GM19035 (cell line): ENCODE data around the gene AOPEP.

Experiments
- ATAC-seq: cut with Tn5 transposase; IDR thresholded peaks from one replicate; pipeline ENCODE4 v1.9.1; 2021; ENCODE audit not compliant: unreplicated experiment

AOPEP gene

DNA sequence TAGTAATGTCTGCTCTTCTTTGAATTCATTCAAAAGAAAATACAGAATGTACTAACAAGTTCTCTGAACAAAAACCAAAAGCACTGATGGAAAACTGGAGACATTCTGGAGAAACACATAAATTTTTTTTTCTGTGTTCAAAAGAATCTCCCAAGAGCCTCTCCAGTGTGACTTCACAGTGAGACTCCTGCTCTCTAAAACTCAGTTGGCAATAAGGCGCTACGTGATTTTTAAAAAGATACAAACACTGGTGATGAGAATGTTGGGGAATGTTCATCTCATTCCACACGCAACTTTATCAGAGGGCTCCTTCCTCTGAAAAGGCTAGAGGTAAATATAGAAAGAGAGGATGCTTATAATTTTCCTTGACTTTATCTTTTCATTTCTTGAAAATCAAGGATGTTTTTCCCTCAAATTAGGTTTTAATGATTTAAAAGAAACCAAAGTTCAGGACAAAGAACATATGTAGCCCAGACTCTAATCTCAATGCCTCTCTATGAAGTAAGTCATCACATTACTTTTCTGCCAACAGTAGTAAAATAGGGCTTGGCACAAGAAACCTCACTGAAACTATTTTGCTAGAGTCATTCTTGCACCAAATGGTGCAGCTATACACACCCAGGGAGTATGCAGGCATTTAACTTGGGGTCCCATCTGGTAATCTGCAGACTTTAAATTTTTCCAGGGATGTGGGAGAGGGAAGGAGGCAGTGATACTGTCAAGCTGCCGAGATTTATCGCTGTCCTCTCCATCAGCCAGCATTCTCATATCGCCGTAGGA lies 12.9 kb upstream of the AOPEP start:
- no peak for ATAC-seq

DNA sequence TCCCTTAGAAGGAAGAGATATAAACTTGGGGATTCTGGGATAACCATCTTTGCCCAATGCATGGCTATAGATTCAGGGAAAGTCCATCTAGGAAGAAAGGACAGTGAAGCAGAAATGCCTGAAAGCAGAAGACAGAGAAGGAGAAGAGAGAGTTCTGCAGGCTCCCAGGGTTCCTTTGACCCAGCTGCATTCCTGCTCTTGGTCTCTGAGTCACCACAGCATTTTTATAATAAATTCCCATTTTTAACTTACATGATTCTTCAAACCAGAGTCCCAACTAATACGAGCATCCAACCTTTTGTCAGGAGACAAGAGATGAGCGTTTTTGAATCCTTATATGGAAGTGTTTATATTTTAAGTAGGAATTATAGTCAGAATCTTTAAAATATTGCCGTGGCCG lies 12.0 kb upstream of the AOPEP start:
- ATAC-seq = no peak

DNA sequence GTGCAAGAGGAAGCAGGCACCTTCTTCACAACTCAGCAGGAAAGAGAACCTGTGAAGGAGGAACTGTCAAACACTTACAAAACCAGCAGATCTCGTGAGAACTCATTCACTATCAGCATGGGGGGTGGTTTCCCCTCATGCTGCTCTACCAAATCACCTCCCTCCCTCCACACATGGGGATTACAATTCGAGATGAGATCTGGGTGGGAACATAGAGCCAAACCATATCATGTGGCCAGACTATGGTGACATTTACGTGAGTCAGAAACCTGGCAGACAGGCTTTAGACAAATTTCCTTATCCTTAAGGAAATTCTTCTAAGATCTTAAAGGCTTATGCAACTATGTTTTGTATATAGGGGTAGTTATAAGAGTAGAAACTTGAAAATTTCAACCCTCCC lies 8.7 kb upstream of the AOPEP start:
- no peak for ATAC-seq

DNA sequence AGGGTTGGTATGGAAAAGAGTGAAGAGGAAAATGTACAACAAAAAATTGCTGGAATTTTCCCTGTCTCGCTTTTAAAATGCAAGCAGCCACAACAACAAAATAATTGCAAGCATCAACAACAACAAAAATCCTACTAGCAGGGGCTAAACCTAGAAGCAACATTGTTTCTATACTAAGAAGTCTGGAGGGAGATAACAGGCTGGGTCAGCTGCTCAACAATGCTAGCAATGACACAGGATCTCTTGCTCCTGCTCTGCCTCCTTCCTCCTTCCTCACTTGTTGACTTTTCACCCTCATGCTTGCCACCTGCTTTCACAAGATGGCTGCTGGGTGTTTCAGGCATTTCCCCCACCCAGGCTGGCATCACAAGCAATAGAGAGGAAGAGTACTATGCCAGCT lies 7.6 kb upstream of the AOPEP start:
- ATAC-seq = no peak

DNA sequence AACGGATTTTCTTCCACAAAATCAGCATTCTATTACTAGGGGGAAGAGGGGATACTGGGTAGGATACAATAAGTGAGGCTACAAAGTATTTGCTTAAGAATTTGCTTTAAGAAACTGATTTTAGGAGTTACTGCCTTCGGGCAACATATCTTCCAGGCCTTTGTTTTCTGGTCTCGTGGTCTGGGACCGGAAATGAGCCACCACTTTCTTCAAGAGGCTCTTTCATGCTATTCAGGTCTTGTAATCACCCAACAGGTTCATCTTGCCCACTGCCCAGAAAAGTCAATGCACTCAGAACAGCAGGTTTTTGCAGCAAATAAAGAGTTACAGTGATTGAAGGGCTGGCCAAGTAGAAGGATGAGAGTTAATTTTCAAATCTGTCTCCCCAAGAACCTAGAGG lies 6.6 kb upstream of the AOPEP start:
- ATAC-seq = no peak

DNA sequence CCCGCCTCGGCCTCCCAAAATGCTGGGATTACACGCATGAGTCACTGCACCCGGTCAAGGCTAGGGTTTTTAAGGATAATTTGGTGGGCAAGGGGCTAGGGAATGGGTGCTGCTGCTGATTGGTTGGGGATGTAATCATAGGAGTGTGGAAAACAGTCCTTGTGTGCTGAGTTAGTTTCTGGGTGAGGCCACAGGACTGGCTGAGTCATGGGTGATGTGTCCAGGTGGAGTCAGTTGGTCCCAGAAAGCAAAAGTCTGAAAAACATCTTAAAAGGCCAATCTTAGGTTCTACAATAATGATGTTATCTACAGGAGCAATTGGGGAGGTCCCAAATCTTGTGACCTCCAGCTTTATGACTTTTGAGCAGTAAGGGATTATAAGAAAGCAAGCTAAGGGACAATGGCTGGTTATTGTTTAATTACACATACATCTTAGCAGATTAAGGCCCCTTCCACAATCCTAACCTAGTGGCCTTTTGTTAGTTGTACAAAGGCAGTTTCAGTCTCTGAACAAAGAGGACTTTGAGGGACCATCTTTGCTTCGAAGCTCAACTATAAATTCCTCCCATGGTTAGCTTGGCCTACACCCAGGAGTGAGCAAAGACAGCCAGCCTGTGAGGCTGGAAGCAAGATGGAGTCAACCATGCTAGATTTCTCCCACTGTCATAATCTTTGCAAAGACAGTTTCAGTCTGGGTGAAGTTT lies 5.5 kb upstream of the AOPEP start:
- no peak for ATAC-seq

DNA sequence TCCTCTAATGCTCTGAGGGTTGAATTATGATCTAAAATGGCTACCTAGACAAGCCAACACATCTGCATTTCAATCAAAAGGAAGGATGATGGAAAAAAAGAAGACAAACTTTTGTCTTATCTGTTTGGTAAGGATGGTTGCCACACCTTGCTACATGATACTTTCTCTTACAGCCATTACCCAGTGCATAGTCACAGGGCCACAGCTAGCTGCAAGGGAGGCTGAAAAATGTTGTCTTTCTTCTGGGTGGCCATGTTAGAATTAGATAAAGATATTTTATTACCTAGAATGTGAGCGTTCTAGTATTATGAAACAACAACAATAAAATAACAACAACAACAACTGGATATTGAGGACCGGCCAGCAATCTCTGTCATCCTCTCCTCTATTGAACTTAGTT lies 4.7 kb upstream of the AOPEP start:
- no peak for ATAC-seq

DNA sequence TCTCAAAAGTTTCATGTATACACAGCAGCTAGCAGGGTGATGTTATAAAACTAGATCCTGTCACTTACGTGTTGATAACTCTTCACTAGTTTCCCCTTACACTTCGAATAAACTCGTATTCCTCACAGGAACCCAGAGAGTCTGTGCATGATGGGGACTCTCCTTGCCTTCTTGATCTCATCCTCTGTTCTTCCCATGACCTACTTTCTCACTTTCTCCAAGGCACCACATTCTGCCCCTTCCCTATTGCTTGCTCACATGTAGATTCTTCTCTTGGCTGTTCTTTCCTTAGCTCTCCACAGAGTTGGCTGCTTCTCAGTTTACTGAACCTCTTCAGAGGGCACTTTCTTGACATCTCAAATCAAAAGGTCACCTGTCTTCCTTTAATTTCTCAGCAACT lies 1.2 kb upstream of the AOPEP start:
- no peak for ATAC-seq

DNA sequence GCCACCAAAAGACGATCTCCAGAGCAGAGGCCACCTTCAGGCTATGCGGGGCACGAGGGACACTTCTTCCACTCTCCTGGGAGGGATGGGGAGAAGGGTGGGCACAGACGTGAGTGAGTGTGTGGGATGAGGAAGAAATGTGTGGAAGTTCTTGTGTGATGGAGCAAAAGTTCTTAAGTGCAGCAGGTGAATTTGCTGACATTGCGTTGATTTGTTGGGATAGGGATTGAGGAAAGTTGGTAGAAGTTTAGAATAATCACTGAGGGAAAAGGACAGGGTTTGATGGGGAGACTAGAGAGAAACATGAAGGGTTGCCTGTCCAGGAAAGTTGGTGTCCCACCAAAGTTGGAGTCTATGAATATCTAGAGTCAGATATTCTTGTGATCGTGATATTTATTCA lies 2.2 kb downstream of the AOPEP start:
- ATAC-seq = no peak

DNA sequence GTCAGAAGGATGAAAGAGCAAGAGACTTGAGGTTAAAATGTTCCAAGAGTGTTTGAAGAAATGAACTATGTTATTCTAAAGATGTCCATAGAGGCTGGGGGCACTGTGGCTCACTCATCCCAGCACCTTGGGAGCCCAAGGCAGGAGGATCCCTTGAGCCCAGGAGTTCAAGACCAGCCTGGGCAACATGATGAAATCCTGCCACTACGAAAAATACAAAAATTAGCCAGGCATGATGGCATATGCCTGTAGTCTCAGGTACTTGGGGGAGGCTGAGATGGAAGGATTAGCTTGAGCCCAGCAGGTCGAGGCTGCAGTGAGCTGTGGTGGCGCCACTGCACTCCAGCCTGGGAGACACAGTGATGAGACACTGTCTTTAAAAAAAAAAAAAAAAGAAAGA lies 2.7 kb downstream of the AOPEP start:
- ATAC-seq = no peak

DNA sequence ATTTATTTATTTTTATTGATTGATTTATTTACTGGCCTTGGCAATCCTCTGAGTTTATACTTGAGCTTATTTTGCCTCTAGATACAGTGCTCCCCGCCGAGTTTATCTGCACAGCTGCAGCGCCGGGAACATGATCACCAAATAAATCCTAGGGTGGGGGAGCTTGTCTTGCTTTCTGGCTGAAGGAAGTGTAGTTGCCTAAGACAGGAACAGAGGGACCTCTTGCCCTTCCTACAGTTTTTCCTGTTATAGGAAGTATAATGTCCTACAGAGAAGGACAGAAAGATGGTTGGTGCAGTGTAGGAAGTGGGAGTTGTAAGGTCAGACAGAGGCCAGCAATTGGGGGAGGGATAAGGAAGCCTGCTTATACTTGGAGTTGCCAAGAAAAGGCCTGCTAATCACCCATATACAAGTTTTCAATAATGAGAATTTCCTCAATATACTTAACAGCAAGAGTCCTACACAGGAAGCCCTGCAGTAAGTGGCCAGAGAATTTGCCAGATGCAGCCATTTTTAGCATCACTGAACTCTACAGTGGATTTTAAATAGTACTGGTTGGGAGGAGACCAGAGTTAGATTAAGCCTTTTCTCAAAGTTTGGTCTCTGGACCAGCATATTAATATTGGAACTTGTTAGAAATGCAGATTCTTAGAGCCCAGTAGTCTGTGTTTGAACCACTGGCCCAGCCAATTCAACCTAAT lies 7.7 kb downstream of the AOPEP start:
- no peak for ATAC-seq

DNA sequence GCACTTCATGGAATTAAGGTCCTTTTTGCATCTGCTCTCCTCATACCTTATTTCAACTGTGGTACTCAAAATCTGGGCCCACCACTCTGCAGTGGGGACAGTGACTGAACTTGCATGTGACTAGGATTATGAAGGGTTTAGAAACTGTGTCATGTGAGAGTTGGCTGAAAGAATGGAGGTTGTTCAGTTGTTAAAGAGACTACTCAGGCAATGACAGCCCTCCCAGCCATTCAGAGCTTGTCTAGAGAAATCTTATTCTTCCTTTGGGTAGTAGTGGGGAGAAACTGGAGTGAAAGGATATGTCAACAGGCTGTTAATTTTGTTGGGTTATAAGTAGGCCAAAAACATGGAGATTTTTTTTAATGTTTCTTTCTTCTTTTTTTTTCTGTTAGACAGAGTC lies 10.3 kb downstream of the AOPEP start:
- no peak for ATAC-seq

DNA sequence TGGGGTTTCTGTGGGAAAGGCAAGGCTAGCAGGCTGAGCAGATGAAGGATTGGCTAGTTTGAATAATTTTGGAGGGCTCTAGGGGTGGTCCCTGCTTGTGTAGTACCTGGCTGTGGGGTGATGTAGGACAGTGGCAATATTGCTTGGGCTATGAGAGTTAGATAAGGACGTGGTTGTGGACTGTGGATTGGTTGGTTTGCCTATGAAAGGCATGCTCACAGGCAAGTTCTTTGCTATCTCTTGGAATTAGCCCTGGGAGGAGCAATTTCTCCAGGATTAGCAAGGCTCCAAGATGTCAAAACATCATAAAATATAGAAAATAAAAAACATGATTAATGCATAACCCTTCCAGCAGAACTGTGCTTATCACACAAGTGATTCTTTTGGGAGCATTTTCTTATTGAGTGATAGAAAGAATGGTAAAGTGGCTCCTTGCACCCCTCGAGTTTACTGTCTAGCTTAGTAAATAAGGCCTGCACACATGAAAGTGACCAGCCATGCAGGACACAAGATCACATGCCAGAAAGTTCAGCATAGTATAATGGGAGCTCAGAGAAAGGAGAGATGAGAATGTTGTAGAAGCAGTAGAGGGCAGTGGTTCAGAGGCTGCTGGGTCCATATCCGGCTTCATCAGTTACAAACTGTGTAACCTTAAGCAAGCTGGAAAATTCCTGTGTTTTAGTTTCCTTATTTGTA lies 13.8 kb downstream of the AOPEP start:
- no peak for ATAC-seq

DNA sequence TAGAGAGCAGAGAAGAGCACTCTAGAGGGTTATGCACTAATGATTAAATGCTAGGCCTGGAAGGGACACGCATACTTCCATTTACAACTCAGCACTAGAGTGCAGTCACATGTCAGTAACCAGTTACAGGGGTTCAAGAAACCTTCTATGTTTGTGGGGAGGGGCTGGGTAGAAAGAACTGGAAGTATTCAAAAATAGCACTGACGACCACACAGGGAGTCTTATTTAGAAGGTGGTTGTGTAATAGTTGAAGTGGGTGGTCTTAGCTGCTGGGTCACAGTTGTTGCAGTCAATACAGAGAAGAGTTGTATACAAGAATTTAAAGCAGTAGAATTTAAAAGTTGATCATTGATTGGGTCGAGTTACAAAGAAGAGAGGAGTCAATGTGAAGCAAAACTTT lies 15.4 kb downstream of the AOPEP start:
- no peak for ATAC-seq

DNA sequence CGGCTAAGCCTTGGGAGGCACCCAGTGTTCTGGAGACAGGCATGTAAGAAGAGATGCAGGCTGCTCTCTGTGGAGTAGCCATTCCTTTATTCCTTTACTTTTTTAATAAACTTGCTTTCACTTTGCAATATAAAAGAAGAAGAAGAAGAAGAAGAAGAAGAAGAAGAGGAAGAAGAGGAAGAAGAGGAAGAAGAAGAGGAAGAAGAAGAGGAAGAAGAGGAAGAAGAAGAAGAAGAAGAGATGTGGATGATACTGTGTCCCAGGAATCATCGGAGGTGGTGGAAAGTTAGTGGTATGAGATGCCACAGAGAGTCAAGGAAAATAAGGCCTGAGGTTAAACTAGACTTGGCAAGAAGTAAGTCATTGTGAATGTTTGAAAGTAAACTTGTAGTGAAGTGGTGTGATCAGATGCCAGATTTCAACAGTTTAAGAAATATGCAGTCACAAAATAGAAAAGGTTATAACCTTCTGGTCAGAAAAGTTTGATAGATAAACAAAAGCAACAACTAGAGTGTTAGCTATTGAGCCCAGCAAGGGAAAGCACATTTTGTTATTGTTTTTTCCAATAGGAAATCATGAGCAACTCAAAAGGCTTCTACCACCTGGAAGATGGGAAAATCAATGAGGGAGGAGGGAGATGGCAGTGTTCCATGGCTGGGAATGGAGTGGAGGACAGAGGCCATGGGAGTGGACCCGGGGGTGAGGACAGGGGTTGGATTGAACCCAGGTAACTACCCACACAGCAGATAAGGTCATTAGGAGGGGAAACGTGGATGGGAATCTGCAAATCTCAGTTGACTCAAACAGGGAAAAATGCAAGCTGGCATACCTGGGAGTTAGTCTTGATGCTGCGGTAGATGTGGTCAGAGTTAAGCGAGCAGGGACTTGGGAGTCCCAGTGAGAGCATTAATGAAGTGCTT lies 16.8 kb downstream of the AOPEP start:
- ATAC-seq = no peak

DNA sequence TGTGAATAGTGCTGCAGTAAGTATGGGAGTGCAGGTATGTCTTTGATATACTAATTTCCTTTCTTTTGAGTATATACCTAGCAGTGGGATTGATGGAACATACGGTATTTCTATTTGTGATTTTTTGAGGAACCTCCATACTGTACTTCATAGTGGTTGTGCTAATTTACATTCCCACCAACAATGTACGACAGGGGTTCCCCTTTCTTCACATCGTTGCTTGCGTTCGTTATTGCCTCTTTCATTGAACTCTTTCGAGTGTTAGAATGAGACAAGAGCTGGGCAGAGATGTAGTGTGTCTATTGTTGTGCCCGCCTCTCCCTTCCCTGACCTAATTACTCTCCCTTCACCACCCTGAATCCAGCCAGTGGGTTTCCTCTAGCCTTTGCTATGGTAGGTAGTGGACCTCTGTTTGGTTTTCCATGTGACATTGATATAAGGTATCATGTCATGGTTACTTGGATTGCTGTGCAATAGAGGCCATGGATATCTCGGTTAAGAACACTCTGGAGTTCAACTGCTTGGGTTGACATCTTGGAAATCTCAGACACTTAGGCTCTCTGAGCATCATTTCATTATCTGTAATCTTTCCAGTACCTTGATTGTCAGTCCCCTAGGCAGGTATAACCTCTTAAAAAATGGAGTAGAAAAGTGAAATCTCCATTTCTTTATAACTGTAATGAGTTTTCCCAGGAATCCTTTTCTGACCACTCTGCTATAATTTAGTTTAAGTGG lies 19.5 kb downstream of the AOPEP start:
- ATAC-seq = no peak

DNA sequence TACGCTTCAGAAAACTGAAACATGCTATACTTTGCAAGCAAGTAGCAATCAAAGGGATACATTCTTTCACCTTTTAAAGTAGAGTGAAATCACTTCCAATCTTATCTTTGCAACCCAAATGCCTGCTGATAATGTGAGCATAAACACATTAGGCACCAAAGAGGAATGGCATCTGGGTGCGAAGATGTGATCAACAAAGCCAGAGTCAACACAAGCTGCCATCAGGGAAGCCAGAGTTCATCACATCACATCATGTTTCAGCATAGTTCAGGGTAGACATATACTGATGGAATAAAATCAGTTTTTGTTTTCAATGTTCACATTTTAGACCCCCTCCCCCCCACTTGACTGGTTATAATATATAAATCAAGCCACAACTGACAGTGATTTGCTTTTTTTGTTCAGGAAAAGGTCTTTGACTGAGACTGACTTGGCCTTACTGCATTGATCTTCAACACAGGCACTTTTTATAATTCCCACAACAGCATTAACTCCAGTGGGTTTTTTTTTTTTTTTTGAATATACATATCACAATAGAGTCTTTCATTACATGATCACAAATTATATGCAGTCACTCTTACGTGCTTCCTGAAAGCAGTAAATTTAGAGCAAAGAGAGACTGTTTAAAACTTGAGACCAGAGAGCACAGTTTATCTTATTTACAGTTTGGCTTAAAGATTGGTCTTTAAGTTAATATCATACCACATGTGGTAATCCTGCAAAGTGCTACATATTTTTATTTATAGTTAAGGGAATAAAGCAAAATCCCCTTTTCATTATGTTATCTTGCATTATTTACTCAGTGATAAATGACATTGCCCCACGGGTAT lies 20.3 kb downstream of the AOPEP start:
- no peak for ATAC-seq

DNA sequence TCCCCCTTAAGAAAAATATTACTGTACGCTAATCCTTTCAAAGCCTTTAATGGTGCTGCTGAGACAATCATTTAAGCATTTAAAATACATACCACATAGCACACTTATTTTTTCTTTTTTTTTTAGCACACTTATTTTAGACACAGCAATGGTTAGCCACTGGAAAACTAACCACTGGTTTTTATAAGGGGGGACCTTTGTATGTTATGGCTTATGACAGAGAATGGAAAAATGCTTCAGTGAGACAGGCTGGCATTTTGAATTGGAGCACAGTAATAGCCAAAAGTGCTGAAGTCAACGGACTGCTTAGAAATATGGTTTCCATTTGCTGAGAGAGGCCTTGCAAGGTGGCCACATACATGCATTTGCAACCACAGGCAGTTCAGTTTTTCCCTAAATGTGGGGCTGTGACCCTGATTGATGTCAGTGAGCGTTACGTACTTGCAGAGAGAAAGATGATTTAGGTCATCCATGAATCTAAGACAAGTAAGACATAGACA lies 28.5 kb downstream of the AOPEP start:
- no peak for ATAC-seq

DNA sequence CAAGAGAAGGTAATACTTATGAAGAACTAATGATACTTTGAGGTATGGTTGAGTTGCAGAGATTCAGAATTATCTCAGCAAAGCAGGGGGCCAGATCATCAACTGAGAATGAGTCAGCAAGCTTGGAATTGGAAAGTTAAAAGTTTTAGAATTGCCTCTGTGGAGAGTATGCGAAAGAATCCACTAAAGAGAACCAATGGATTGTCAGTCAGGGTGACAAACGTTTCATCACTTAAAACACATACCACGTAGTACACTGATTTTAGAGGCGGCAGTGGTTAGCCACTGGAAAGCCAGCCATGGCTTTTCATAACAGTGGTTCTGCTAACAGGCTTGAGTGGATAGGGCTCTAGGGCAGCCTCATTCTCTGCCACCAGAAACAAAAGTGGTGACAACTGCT lies 30.7 kb downstream of the AOPEP start:
- ATAC-seq = no peak
